Activated CD4-positive, alpha-beta T cell treated with anti-CD3 and anti-CD28 coated beads, Interleukin-2, amount 50 U/mL, for 24 hours (primary cell): Measurements from ENCODE around the gene TNFRSF12A.
A peak's percentile ranks its signal among the peaks of the same experiment; 100 is the strongest.

ENCODE experiments used
- DNase-seq, 2 donors: peaks; one replicate each; pipeline ENCODE4 v3.0.0-alpha.2; 2020; ENCODE audit warnings: low read depth in 1 of 2, low spot score in 1 of 2

Gene TNFRSF12A

DNA sequence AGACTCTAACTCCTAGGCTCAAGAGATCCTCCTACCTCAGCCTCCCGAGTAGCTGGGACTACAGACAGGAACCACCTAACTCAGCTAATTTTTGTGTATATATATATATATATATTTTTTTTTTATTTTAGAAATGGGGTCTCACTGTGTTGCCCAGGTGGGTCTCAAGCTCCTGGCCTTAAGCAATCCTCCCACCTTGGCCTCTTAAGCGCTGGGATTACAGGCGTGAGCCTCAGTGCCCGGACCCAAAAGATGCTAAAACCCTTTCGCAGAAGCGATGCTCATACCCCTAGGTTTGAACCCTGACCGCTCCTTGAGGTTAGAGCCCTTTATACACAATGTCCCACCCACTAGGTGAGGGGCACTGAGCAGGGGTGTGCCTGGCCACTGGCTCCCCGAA, 9.7 kb upstream of the TNFRSF12A start:
- DNase-seq = no peak

DNA sequence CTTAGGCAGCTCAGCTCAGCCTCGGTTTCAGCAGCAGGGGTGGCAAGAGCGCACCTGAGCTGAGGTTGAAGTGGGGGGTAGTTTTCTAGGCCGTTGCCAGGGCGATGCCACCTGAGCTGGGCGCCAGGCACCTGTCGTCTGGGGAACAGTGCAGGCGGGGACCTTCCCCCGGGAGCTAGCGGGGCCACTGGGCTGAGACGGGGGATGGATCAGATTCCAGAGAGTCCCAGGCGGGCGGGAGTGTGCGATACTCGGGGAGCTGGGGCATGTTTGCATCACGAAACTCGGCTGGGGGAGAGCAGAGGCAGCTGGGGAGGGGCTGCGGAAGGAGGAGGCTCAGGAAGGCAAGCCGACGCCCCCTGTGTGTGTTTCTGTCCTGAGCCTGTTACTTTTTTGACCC, 7.9 kb upstream of the TNFRSF12A start:
- DNase-seq = no peak

DNA sequence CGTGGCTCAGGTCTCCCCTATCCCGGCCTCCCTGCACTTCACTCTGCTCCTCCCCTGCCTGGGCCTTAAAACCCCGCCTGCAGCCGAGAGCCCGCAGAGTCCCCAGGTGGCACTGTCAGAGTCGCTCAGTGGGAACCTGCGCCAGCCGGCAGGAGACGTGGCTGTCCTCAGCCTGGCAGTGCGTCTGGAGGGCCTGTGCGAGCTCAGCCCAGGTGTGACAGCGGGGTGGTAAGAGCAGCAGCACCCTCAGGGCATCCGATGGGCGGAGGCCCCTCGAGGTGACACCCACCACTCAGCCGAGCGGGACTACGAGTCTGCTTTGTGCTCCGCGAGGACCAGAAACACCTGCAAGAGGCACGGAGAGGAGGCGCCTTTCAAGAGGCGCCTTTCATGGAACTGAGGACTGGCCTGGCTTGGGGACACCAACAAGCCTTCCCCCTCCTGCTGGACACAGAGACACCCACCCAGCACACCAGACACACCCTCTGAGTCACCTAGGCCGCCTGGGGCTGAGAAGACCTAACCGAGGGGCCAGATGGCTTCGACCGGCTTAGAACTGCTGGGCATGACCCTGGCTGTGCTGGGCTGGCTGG, 7.2 kb upstream of the TNFRSF12A start, which contains the start of gene CLDN9:
Gene CLDN9 (plus strand): TSS at position 96 of the 593 bp plus-strand sequence. CDS start 440 bp downstream, at position 536.
- DNase-seq = no peak

DNA sequence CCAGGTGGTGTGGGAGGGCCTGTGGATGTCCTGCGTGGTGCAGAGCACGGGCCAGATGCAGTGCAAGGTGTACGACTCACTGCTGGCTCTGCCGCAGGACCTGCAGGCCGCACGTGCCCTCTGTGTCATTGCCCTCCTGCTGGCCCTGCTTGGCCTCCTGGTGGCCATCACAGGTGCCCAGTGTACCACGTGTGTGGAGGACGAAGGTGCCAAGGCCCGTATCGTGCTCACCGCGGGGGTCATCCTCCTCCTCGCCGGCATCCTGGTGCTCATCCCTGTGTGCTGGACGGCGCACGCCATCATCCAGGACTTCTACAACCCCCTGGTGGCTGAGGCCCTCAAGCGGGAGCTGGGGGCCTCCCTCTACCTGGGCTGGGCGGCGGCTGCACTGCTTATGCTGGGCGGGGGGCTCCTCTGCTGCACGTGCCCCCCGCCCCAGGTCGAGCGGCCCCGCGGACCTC, 6.6 kb upstream of the TNFRSF12A start:
- no peak for DNase-seq

DNA sequence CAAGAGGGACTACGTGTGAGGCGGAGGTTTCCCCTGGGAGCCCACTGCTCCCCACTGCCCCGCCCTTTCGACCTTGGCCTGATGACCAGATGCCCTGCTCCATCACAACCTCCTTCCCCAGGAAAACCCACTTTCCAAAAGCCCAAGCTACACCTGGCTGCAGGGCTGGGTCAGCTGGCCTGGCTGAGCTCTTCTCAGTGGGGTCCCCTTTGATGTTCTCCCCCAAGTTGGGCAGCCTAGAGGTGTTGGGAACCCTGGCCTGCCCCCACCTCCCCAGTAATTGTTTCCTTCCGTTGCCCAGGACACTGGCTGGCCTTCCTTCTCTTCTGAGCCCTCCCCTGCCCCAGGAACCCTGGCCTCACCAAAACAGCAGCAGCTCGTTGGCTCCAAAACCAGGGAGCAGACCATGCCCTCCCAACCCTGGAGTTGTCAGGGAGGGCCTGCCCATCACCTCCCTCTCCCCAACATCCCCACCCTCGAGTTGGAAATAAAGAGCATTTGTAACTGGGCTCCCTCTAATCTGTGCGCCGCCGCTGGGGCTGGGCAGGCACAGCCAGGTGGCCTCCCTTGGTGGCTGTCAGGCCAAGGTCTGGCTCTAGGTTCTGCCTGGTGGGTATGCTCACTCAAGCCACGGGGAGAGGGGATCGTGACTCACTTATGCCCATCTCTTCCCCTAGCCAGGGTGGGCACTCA, 6.0 kb upstream of the TNFRSF12A start:
- DNase-seq = no peak

DNA sequence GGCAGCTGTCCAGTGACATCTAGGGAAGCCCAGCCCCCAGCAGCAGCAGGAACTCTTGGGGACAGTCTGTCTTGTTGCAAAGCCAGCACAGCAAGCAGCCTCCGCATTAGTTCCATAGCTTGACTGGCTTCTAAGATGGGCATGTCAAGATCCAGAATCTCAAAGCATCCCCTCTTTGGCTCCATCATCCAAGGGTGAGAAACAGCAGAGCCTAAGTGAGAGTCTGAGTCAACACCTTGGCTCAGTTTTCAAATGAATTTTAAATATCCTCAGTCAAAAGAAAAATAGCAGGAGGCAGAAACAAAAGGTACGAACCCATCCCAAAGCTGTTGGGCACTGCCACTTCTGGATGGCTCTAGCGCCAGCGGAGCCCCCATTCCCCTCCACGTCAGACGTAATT, 5.2 kb upstream of the TNFRSF12A start:
- DNase-seq = no peak

DNA sequence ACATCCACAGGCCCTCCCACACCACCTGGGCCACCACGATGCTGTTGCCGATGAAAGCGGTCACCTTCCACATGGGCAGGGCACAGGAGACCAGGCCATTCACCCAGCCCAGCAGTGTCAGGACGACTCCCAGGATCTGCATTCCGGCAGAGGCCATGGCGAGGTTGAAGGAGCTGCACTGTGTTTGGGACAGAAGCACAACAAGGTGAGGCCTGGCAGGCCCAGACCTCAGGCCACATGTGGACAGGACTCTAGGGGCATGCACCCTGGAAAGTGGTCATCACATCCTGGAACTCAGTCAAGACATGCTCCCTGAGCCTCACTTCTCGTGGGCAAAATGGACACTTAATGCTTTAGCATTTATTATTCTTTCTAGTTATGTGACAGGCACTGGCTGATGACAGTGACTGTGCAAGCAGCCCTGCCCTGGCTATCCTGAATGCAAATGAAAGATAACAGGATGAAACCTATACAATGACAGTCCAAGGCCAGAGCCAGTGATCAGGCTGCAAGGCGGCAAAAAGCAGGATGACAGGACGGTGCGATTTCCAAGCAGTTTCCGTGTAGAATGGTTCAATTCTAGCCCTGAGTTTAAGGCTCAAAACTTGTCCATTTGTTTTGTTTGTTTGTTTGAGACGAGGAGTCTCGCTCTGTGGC, 4.2 kb upstream of the TNFRSF12A start:
- no peak for DNase-seq

DNA sequence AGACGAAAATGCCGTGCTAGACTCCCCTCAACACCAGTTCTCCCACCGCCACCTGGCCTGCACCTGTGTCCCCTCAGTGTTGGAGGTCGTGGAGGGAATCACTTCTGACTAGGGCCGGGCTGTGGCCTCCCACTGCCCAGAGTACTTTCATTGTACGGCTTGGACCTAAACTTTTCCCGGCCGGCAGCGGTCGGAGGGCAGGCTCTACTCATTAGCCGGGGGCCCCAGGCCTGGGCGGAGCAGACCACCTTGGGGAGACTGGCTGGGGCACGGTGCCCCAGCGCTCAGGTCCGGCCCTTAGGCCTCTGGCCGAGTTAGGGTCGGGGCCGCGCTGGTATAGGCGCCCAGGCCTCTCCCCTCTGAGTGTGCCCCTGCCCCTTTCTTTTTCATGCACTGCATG, 2.8 kb upstream of the TNFRSF12A start:
- no peak for DNase-seq

DNA sequence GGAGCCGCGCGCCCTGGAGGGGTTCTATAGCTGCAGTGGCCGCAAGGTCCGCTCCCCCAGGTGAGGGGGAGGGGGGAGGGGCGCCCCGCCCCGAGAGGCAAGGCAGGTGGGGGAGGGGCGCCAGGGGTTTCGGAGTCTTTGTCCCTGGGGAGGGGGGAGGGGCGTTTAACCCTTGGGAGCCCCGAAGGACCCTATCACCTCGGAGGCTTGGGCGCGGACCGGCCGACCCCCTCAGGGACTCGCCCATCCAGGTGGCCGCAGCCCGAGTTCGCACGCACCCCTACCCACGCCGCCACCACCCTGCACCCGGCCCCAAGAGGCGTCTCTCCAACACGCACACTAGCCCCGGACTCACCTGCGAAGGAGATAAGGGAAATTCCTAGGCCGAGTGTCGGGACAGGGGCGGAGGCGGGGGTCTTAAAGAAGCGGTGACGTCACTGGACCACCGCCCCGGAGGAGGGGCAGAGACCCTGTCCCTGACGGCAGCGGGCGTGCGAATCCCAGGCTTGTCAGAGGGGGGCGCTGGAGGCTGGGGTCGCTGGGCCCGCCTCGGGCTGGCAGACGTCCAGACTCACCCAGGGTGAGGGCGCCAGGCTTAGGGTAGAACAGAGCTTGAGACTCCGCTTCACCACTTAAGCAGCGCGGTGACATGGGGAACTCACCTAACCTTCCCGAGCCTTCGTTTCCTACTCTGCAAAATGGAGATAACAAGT, 2.2 kb upstream of the TNFRSF12A start, which contains the start of gene CLDN6:
Gene CLDN6 (minus strand): TSS at position 390 of the 713 bp plus-strand sequence. CDS start 2,162 bp downstream, outside the sequence.
- no peak for DNase-seq

DNA sequence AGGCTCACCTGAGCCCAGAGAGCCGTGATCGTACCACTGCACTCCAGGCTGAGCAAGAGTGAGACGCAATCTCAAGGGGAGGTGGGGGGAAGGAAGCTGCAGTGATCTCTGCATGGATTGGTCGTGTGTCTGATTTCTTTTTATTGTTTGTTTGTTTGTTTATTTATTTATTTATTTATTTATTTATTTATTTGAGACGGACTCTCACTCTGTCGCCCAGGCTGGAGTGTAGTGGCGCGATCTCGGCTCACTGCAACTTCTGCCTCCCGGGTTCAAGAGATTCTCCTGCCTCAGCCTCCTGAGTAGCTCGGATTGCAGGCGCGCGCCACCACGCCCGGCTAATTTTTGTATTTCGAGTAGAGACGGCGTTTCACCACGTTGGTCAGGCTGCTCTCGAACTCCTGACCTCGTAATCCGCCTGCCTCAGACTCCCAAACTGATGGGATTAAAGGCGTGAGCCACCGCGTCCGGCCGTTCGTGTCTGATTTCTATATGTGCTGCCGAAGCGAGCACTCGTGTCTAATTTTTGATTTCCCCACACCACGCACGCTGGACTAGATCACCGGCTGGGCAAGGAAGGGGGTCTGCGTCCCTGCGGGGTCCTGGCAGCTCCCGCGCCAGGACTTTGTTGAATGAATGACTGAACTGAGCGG, 448 bp upstream of the TNFRSF12A start:
- no peak for DNase-seq

DNA sequence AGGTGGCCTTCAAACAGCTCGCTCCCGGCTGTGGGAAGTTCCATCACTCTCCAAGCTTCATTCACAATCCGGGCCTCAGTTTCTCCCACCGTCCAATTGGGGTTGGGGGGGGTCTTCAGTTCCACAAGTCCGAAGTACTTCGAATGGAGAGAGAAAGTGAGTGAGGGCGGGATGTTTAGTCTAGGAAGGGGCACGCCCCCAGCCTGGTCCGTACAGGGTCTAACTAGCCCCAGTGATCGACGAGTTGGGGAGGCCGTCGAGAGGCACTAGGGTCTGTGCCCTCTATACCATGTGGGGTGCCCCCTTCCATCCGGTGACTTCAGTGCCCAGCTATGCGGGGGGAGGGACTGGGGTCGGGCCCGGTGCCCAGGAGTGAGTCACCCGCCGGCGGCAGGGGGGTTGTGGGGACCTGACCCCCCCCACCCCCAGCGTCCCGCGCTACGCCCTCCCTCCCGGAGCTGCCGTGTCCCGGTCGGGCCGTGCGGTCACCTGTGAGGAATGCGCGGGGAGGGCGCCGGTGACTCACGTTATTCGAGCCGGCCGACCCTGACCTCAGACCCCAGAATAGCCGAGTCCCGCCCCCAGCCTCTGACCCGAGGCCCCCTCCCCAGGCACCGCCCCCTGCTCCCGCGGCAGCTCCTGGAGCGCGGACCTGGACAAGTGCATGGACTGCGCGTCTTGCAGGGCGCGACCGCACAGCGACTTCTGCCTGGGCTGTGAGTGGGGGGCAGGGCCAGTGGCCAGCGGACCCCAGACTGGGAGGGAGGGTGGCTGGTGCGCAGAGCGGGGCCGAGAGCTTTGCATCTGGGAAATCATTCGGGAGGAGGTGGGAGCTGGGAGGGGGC, 658 bp downstream of the TNFRSF12A start:
- peak in 1 of 2 donors; percentile 23 for DNase-seq

DNA sequence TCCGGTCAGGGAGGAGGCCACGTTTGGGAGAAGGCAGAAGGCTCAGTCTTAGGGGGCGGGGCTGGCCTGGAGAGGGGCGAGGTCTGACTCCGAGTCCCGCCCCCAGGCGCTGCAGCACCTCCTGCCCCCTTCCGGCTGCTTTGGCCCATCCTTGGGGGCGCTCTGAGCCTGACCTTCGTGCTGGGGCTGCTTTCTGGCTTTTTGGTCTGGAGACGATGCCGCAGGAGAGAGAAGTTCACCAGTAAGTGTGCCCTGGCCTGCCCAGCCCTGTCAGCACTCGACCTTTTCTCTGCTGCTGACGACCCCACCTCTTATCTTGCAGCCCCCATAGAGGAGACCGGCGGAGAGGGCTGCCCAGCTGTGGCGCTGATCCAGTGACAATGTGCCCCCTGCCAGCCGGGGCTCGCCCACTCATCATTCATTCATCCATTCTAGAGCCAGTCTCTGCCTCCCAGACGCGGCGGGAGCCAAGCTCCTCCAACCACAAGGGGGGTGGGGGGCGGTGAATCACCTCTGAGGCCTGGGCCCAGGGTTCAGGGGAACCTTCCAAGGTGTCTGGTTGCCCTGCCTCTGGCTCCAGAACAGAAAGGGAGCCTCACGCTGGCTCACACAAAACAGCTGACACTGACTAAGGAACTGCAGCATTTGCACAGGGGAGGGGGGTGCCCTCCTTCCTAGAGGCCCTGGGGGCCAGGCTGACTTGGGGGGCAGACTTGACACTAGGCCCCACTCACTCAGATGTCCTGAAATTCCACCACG, 1.5 kb downstream of the TNFRSF12A start:
- DNase-seq = peak in 1 of 2 donors; percentile 84

DNA sequence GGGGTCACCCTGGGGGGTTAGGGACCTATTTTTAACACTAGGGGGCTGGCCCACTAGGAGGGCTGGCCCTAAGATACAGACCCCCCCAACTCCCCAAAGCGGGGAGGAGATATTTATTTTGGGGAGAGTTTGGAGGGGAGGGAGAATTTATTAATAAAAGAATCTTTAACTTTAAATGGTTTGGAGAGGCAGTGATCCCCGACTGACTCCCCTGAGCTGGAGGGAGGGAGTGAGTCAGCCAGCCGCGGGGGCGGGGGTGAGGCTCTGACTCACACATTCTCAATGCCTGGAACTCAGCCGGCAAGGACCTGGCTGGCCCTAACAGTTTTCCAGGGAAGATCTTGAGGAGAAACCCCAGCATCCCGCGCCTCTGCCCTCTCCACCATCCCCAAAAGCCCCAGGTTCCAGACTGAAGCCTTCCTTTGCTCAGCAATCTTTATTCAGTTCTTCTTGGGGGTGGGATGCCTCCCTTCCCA, 2.1 kb downstream of the TNFRSF12A start:
- DNase-seq = peak; percentile 82 to 84

DNA sequence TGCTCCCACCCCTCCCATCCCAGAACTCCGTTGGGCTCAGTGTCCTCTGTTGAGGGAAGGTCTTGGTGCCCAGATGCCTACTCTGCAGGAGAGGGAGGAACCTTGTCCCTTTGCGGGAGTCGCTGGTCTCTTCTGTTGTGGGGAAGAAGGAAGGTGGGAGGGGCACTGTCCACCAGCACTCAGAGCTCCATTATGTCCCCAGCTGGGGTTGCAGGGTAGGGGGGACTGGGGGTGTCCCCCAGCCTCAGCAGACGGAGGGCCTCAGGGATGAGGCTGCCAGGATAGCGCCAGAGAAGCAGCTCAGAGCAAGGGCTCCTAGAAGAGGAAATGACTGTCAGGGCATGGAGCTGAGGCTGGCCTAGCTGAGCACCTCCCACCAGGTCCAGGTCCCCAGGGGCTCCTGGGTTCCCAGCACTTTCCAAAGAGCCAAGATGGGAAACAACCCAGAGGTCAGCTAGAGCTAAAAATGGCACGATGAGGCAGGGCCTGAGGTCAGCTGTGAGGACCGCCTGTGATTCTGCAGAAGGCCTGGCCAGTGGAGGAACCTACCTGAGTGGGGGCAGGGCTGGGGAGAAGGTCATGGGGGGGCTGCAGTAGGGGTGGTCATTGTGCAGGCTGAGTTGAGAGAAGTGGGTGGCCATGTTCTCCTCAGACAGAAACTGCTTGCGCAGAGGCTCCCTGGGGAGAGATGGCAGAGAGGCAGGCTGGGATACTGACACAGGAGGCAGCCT, 2.7 kb downstream of the TNFRSF12A start:
- no peak for DNase-seq

DNA sequence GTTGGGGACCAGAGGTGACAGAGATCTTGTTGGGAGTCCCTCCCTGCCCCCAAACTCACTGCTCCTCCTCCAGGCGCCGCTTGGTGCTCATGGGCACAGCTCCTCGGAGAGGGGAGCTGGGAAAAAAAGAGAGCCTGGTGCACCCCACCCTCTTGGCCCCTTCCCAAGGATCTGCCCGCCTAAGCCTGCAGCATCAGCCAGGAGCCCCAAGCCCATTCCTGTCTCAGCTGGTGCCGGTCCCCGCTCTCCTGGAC, 3.2 kb downstream of the TNFRSF12A start:
- DNase-seq = peak in 1 of 2 donors; percentile 5

DNA sequence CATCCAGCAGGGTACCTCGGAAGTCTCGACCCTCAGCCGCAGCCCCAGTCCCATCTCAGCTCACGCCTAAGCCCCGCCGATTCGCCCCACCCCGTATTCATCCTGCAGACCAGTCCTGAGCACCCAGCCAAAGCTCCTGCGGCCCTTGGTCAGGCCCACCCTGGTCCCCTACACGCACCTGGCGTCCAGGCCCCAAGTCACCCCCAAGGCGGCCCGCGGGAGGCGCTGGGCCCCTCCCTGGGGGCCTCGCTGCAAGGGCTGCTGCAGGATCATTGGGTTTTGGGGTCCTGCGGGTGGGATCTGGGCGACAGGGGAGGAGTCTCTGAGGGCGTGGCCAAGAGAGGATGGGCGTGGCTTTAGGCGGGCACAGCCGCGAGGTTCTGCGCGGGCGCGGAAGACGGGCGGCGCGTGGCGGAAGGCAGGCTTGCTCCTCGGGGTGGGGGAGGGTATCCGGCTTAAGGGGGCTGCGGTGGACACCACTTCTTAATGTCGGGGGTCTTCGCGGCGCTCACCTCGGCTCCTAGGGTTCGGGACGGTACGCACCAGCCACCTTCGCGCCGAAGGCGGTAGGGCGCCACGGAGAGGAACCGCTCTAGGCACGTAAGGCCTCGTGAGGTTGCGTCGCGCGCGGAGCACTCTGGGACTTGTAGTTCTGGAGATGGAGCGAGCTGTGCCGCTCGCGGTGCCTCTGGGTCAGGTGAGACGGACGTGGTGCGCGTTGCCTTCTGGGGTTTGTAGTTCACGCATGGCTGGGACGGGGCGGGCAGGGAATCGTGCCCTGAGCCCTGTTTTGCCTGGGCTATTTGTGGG, 3.7 kb downstream of the TNFRSF12A start, which contains the start of the genes HCFC1R1 and THOC6:
Gene HCFC1R1 (minus strand): TSS at position 274 of the 810 bp plus-strand sequence. CDS start 1 bp downstream, at position 273.
Gene THOC6 (plus strand): TSS at position 367 of the 810 bp plus-strand sequence. CDS start 292 bp downstream, at position 659.
- peak; percentile 91 to 93 for DNase-seq
